Tibial nerve (tissue), 4 donors: ENCODE results near the gene LRRTM4.

Experiments used
- EP300 ChIP-seq, 2 donors: sonication (generic); formaldehyde crosslinking; IDR thresholded peaks; one replicate each; pipeline ENCODE4 v1.6.1; 2017; ENCODE audit warnings: antibody characterized with exemption in 2 of 2, mild to moderate bottlenecking in 1 of 2
- TF ChIP-seq, protein P1 (sequence below), 5 experiments: fragments of 200-600 bp in 3 of 5; fragments of 450-650 bp in 2 of 5; sonication (generic) in 3 of 5; IDR thresholded peaks; one replicate each; pipeline ENCODE4 v1.5.1; 2016 to 2019; ENCODE audit warnings: antibody characterized with exemption in 5 of 5, mild to moderate bottlenecking in 3 of 5, moderate library complexity in 2 of 5

DNA sequence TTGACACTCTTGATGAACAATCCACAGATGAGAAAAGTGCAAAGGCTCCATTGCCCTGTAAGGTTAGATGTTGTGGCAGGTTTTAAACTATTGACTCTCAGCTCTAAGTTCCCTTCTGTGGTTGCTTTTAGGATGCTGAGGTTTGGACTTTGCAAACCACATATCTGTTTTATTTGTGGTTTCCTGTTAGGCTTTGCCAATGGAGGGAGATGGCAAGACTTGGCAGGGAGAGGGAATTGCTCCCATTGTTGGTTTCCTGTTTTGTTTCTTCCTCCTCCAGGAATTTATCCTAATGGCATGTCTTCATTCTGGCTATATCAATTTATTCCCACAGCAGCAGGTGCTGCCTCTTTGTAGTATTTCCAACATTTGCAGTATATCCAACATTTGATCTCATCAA is 772.3 kb downstream of the LRRTM4 start:
- TF ChIP-seq, protein P1, sequence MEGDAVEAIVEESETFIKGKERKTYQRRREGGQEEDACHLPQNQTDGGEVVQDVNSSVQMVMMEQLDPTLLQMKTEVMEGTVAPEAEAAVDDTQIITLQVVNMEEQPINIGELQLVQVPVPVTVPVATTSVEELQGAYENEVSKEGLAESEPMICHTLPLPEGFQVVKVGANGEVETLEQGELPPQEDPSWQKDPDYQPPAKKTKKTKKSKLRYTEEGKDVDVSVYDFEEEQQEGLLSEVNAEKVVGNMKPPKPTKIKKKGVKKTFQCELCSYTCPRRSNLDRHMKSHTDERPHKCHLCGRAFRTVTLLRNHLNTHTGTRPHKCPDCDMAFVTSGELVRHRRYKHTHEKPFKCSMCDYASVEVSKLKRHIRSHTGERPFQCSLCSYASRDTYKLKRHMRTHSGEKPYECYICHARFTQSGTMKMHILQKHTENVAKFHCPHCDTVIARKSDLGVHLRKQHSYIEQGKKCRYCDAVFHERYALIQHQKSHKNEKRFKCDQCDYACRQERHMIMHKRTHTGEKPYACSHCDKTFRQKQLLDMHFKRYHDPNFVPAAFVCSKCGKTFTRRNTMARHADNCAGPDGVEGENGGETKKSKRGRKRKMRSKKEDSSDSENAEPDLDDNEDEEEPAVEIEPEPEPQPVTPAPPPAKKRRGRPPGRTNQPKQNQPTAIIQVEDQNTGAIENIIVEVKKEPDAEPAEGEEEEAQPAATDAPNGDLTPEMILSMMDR (IDR thresholded peaks at IDR 0.05), result no peak
- no peak for TF ChIP-seq EP300 (IDR thresholded peaks at IDR 0.05)
